ENCODE results near the gene AMBRA1. TPM values are rescaled to one million over a fixed set of nuclear protein-coding genes. Genes with fewer than 3 reads are reported as not detected.
"Not testable (repeated sequence)": the region's sequence is repeated elsewhere in the genome, so short reads cannot be mapped to it uniquely, and the experiment has no call there.

Gene AMBRA1
- total RNA-seq, 1 donor from 2014 or later, result 13.5 TPM

- no peak for DNase-seq (ENCODE audit: low read depth in 2 of 2)
These were observed 58.1 kb downstream of the AMBRA1 start for GRCh38 chr11:46535688-46536087.

GRCh38 chr11:46534711-46535110 lies 59.1 kb downstream of the AMBRA1 start:
- no peak for DNase-seq (ENCODE audit: low read depth in 2 of 2)

DNA sequence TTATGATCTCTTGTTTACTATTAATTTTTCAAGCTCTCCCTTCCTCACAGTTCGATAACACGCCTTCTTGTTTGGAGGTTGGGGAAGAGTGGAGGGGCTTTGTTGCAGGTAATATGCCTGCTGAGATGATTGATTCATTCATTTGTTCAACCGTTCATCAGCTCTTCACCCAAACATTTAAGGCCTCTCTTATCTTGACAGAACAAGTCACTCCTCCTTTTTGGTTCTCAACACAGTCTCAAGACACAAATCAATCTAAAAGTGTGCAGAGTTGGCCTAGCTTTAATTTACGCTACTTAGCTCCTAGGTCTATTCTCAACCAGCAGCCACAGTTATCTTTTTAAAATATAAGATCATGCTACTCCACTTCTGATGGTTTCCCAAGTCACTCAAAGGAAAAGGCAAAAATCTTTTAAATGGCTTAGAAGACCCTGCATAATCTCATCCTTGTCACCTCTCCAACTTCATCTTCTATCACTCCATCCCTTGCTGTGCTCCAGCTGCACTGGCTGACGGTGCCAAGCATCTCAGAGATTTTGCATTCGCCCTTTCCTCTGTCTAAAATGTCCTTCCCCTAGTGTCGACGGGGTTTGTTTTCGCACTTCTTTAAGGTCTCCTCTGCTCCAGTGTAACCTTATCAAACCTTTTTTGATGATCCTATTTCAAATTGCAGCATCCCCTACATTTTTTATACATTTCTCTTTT lies 60.3 kb downstream of the AMBRA1 start:
- no peak for DNase-seq (ENCODE audit: low read depth in 2 of 2)

- no peak for DNase-seq (ENCODE audit: low read depth in 2 of 2)
These were observed 63.8 kb downstream of the AMBRA1 start for GRCh38 chr11:46529928-46530574.

- DNase-seq (ENCODE audit: low read depth in 2 of 2), result peak; percentile 45 to 73
These were observed 64.5 kb downstream of the AMBRA1 start for GRCh38 chr11:46529095-46529905.

GRCh38 chr11:46528445-46529094 lies 65.3 kb downstream of the AMBRA1 start:
- DNase-seq (ENCODE audit: low read depth in 2 of 2), result no peak

GRCh38 chr11:46527591-46528130 lies 66.2 kb downstream of the AMBRA1 start:
- DNase-seq (ENCODE audit: low read depth in 2 of 2), result peak in 1 of 2 donors; percentile 11

DNA sequence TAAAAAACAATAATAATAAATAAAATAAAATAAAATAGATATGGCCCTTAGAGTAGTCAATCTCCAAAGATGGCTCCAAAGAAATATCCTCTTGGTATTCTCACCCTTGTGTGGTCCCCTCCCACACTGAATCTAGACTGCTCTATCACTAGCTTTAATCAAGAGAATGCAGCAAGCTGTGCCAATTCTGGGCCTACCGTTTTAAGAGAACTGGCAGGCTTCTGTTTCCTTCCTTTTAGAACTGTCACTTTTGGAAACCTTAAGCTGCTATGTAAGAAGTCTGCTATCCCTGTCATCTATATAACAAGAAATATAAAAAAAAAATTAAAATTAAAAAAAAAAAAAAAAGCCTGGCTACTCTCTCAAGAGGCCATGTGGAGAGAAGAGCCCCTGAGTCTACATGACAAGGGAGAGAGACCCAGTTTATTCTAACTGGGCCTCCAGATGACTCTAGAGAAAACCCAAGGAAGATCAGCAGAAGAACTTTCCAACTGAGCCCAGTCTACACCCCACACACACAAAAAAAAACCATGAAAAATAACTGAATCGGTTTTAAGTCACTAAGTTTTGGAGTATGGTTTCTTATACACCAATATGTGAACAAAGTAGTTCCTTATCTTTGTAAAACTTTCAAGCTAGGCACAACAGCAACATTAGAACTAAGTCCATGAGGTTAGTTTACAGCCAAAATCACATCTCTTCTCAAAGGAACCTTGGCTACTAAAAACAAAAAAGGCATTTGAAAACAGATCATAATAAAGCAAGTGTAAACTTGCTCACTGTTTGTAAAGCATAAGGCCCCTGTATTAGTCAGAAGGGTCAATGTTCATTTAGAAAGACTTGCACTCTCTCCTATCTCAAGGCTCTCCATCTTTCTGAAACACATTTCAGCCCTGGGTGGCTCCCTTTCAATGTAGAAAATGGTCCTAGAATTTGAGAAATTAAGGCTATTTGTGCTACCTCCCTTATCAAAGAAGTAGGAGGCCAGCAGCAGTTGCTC lies 67.3 kb downstream of the AMBRA1 start:
- DNase-seq (ENCODE audit: low read depth in 2 of 2), result no peak

GRCh38 chr11:46524201-46524770 lies 69.5 kb downstream of the AMBRA1 start:
- DNase-seq (ENCODE audit: low read depth in 2 of 2), result no peak

DNA sequence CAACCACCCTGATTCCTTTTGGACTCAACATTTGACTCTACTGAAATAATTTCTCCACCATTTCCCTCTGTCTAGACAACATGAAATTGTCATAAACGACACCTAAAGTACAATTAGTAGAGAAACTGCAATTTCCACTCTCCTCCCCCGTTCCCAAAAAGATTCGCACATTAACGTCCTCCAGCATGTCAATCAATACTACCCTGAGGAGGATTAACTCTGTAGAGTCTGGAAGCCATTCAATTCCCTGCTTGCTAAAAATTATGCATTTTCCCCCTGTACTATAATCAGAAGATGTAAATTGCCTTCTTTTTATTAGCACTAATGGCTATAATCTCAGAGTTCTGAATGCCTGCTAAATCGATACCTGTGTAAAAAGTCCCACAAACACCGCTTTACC lies 70.5 kb downstream of the AMBRA1 start:
- DNase-seq (ENCODE audit: low read depth in 2 of 2), result no peak

DNA sequence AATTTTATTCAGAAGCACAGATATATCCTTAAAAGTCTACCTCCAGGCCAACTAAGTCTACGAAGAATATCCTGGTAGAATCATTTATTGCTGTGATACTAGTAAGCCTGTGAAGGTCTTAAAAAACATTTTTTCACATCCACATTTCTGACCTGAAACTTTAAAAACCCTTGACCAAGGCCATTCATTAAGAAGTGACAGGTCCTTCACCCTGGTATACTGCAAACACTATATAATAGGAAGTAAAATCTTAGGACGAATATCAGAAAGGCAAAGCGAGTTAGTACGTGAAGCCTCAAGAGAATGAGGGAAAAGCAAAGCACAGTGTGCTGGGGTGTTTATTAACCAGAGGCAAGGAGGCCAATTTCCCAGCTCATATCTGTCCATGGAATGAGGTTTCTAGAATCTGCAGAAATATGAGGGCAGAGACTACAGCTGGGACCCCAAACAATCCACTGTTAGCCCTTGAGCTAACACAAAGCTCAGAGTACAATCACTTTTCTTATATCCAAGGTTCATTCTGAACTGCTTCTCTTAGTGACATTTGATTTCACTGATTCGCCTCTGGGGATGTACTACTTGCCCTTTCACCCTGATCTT lies 71.0 kb downstream of the AMBRA1 start:
- no peak for DNase-seq (ENCODE audit: low read depth in 2 of 2)

DNA sequence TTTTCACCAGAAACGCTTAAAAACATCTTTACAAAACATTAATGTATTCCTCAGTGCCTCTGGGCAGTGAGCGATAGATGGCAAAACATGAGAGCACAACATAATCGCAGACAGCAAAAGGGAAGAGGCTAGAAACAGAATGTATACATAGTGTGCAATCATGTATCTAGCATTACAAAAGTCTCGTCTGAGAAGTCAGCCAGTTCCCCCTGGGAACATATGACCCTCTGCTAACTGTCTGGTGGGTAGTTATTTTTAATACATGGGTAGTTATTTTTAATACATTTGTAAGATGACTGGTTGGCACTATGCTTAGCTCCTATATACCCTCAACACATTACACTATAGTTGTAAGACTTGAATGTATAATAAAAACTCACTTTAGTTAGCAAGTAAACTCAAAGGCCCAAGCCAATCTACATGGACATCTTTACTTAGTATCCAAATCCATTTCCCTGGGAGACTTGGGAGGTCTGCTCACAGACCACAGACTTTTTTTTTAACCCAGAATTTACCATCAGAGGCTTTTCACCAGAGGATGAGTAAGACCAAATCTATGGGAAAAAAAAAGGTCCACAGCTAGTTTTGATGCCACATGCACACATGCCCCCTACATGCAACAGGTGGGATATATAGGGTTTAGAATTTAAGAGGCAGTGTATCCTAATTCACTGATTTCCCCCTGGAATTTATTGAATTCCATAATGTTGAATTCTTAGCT lies 71.7 kb downstream of the AMBRA1 start:
- no peak for DNase-seq (ENCODE audit: low read depth in 2 of 2)

DNA sequence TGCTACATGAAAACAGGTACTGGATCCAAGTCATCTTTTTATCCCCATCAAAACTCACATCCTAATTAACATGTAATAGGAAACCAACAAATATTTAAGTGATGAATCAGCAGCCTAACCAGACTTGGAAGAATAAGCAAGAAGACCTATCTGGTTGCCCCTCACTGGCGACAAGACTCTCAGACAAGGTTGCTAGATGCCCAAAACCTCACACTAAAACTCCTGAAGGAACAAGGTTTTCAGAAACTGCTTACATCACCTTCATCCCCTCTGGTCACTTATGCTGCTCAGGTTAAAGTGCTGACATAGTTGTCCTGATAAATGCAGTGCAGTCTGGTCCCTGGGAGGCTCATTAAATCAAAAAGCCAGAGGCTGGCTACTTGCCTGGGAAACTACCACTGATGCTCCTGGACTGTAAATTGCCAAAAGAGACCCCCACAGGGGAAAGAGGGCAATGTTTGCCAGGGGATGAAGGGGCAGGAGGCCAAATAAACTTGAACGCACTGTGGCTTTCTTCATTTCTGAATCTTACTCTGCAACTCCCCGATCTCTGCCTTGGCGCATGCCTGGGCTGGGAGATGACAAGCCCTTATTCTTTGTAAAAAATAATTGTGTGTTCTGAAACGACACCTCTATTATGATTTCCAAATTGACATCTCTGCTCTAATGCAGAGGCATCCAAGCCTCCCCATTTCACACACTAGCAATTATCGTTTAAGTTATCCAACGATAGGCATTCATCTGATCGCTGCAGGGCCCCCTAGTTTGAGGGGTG lies 72.7 kb downstream of the AMBRA1 start:
- peak in 1 of 2 donors; percentile 32 for DNase-seq (ENCODE audit: low read depth in 2 of 2)

- DNase-seq (ENCODE audit: low read depth in 2 of 2), result no peak
These were observed 74.5 kb downstream of the AMBRA1 start for GRCh38 chr11:46519351-46519750.

GRCh38 chr11:46518928-46519327 lies 74.9 kb downstream of the AMBRA1 start:
- DNase-seq (ENCODE audit: low read depth in 2 of 2), result not testable (repeated sequence)

GRCh38 chr11:46514370-46514769 lies 79.5 kb downstream of the AMBRA1 start:
- DNase-seq (ENCODE audit: low read depth in 2 of 2), result no peak

DNA sequence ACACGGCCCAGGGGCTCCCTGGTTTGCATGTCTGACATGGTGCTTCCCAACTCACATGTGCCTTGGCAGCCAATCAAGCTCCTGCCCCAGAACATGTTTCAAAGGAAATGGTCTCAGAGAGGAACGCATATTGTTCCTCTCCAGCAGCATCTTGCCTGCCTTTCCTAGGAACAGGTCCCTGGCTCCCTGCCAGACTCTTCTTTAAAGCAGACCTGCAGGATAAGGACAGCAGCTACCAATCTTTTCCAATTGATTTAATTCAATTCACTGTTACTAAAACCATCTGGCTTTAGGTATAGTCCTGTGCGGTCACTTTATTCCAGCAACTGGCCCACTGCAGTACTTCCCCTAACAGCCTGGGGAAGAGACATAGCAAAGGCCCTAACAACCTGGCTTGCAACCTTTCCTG lies 79.9 kb downstream of the AMBRA1 start:
- peak; percentile 43 to 88 for DNase-seq (ENCODE audit: low read depth in 2 of 2)

DNA sequence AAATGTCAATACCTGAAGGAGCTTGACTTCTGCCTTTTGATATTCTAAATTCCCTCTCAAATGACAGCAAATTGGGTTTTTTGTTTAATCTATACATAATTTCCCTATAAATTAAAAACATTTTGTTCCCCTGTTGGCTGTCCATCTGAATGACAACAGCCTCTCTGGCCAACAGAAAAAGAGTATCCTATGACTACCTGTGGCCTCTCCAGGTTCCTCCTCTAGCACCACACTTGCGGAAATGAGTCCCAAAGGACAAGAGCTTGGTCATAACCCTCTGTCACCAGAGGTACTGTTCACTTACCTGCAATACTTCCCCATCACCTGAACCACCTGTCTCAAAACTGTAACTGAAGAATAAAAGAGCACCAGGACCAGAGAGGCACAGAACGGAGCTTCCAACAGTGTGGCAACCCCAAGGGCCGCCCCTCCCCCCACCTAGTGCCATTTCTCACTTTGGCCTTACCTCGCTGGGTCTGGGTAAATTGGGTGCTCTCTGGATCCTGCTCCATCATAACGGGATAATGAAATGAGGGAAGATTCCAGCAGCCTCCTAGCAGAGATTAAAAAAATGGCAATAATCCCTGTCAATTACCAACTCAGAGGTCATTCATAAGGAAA lies 81.5 kb downstream of the AMBRA1 start:
- DNase-seq (ENCODE audit: low read depth in 2 of 2), result no peak

Measured in dermis microvascular lymphatic vessel endothelial cell (primary cell).